Keratinocyte (primary cell): Measurements from ENCODE around the gene BFSP1. TPM values are rescaled to one million over a fixed set of nuclear protein-coding genes. Genes with fewer than 3 reads are reported as not detected.

Source experiments
- DNase-seq: peaks from one replicate; pipeline ENCODE4 v3.0.0-alpha.2; 2011; ENCODE audit warnings: low read depth, missing footprints, low spot score
- FAIRE-seq: peaks from 2 replicates; lab custom pipeline; 2011; peaks lifted over from hg19 to GRCh38; lab: Jason Lieb, UNC
- H2AFZ ChIP-seq: 2 replicates; pipeline ENCODE4 v1.6.0; 2012; ENCODE audit warnings: low read length, control low read depth, inconsistent platforms; ENCODE audit not compliant: control insufficient read depth
- H3K27ac ChIP-seq: 2 replicates; pipeline ENCODE4 v1.5.1; 2011; ENCODE audit warnings: low read length; ENCODE audit not compliant: control insufficient read depth, insufficient read depth
- H3K27me3 ChIP-seq: 3 replicates; pipeline ENCODE4 v1.6.0; 2011; ENCODE audit warnings: low read length; ENCODE audit not compliant: control insufficient read depth, insufficient read depth; ENCODE audit errors: extremely low read depth
- H3K36me3 ChIP-seq, 2 experiments: 2 replicates in 1 of 2; 3 replicates in 1 of 2; pipeline ENCODE4 v1.5.1; 2011; ENCODE audit warnings: low read length in 2 of 2, mild to moderate bottlenecking in 1 of 2; ENCODE audit not compliant: control insufficient read depth in 2 of 2, insufficient read depth in 2 of 2; ENCODE audit errors: extremely low read depth in 1 of 2
- H3K4me1 ChIP-seq: 3 replicates; pipeline ENCODE4 v1.5.1; 2011; ENCODE audit warnings: low read length; ENCODE audit not compliant: control insufficient read depth, insufficient read depth; ENCODE audit errors: extremely low read depth
- H3K4me2 ChIP-seq: 3 replicates; pipeline ENCODE4 v1.6.0; 2011; ENCODE audit warnings: low read depth, low read length; ENCODE audit not compliant: control insufficient read depth, insufficient read depth; ENCODE audit errors: extremely low read depth
- H3K4me3 ChIP-seq, 3 experiments: fragments of 200-600 bp in 1 of 3; sonication (generic) in 1 of 3; 2 replicates in 2 of 3; 3 replicates in 1 of 3; pipeline ENCODE4 v1.5.1; 2011 to 2016; ENCODE audit warnings: low read length in 3 of 3, mild to moderate bottlenecking in 3 of 3, control low read depth in 2 of 3, inconsistent platforms in 1 of 3, low read depth in 1 of 3, mixed read lengths in 1 of 3, mixed run types in 1 of 3, moderate library complexity in 1 of 3; ENCODE audit not compliant: control insufficient read depth in 2 of 3, insufficient read depth in 2 of 3; ENCODE audit errors: extremely low read depth in 1 of 3
- H3K79me2 ChIP-seq: 2 replicates; pipeline ENCODE4 v1.6.0; 2012; ENCODE audit warnings: low read length; ENCODE audit not compliant: control insufficient read depth, insufficient read depth
- H3K9ac ChIP-seq: 3 replicates; pipeline ENCODE4 v1.6.0; 2011; ENCODE audit warnings: low read length; ENCODE audit not compliant: control insufficient read depth, insufficient read depth; ENCODE audit errors: extremely low read depth
- H3K9me1 ChIP-seq: 3 replicates; pipeline ENCODE4 v1.6.0; 2011; ENCODE audit warnings: low read length; ENCODE audit not compliant: control insufficient read depth, insufficient read depth; ENCODE audit errors: extremely low read depth
- H3K9me3 ChIP-seq: 2 replicates; pipeline ENCODE4 v1.5.1; 2012; ENCODE audit warnings: low read depth, low read length; ENCODE audit not compliant: control insufficient read depth
- H4K20me1 ChIP-seq: 3 replicates; pipeline ENCODE4 v1.6.0; 2011; ENCODE audit warnings: low read length; ENCODE audit not compliant: control insufficient read depth, insufficient read depth; ENCODE audit errors: extremely low read depth
- CTCF ChIP-seq, 3 experiments: IDR thresholded peaks in 1 of 3; conservative IDR thresholded peaks in 1 of 3; optimal IDR thresholded peaks in 1 of 3; 2 replicates in 2 of 3; 3 replicates in 1 of 3; pipeline versions ENCODE3 to v1.5.1; 2011; ENCODE audit warnings: low read length in 3 of 3, mild to moderate bottlenecking in 3 of 3, moderate library complexity in 2 of 3, control low read depth in 1 of 3, inconsistent platforms in 1 of 3; ENCODE audit not compliant: insufficient read depth in 2 of 3; ENCODE audit errors: extremely low read depth in 1 of 3
- EZH2 ChIP-seq: IDR thresholded peaks from one replicate; pipeline ENCODE4 v1.6.1; 2012; ENCODE audit warnings: inconsistent platforms, mild to moderate bottlenecking, low read length, moderate library complexity
- dilution Hi-C: fragments of 300-500 bp; cut with MboI; formaldehyde crosslinking; loops from one replicate; pipeline ENCODE4 v1.7.0; 2020; ENCODE audit warnings: low sequenced_read_pairs; ENCODE audit not compliant: extremely low pct_ligation_motif_present
- polyA plus RNA-seq, 5 experiments: library from polyadenylated mRNA; depleted of rRNA in 3 of 5; stranded (reverse) in 3 of 5; stranded (forward) in 1 of 5; unstranded in 1 of 5; fragments of >200 nt; gene quantifications; 1 replicate in 1 of 5; 2 replicates in 3 of 5; 3 replicates in 1 of 5; pipeline versions ENCODE4 v1.2.1 to v1.2.3, GENCODE V29; 2011 to 2012; ENCODE audit warnings: missing spikeins in 2 of 5, low read depth in 1 of 5, low replicate concordance in 1 of 5

The BFSP1 gene
- polyA plus RNA-seq, 1 donor (not counting 4 experiments of a cell fraction or from before 2014, with no cell fraction given): 2.2 TPM

- Histone ChIP-seq H3K9me3 (no peaks in the 10 kb centered on the region), H3K9ac (no peak overlapping the region), H2AFZ (no peak overlapping the region), H3K4me3 (no peak overlapping the region), H3K27me3 (no peaks in the 10 kb centered on the region), H3K27ac (no peak overlapping the region), H3K79me2 (no peaks in the 10 kb centered on the region), H3K4me2 (no peak overlapping the region), H3K9me1 (no peaks in the 10 kb centered on the region), H3K4me1 (no peaks in the 10 kb centered on the region), H3K36me3 (no peaks in the 10 kb centered on the region), H4K20me1 (no peaks in the 10 kb centered on the region)
- dilution Hi-C loops: no loop called here
- TF ChIP-seq CTCF (optimal IDR thresholded peaks at IDR 0.05 in 1 of 3, IDR thresholded peaks at IDR 0.05 in 1 of 3, conservative IDR thresholded peaks at IDR 0.05 in 1 of 3; ENCODE audit: extremely low read depth in 1 of 3, insufficient read depth in 2 of 3, low read length in 3 of 3): no peak
- TF ChIP-seq EZH2: no peak
- no peak for DNase-seq
- no peak for FAIRE-seq
These were observed 67.5 kb downstream of the BFSP1 start for GRCh38 chr20:17463711-17464110.

DNA sequence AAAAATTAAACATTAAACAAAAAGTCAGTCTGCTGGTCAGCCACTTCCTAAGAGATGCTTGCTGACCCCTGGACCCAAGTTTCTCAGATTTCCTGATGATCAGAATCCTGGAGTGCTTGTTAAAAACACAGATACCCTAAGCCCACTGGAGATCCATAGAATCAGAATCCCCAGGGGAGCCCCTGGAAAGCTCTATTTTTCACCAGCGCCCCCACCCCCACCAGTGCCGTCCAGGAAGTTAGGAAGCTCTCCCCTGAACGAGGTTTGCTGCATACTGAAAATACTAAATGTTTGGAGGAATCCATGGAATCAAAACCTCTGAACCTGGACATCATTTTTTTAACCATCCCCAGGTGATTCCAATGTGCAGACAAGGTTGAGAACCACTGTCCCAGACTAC, 69.2 kb downstream of the BFSP1 start:
- no peak overlapping the region for H3K4me3 ChIP-seq
- DNase-seq (no peak), FAIRE-seq (no peak)
- H3K4me1 ChIP-seq: no peaks in the 10 kb centered on the region
- H3K9ac ChIP-seq: no peak overlapping the region
- H3K79me2 ChIP-seq: no peaks in the 10 kb centered on the region
- no peaks in the 10 kb centered on the region for H4K20me1 ChIP-seq
- no peak overlapping the region for H3K4me2 ChIP-seq
- TF ChIP-seq EZH2: no peak
- TF ChIP-seq CTCF (optimal IDR thresholded peaks at IDR 0.05 in 1 of 3, IDR thresholded peaks at IDR 0.05 in 1 of 3, conservative IDR thresholded peaks at IDR 0.05 in 1 of 3; ENCODE audit: extremely low read depth in 1 of 3, insufficient read depth in 2 of 3, low read length in 3 of 3): no peak
- no peaks in the 10 kb centered on the region for H3K36me3 ChIP-seq
- H3K9me1 ChIP-seq: no peaks in the 10 kb centered on the region
- no peaks in the 10 kb centered on the region for H3K9me3 ChIP-seq
- dilution Hi-C loops: no loop called here
- no peak overlapping the region for H3K27ac ChIP-seq
- no peak overlapping the region for H2AFZ ChIP-seq
- H3K27me3 ChIP-seq: no peaks in the 10 kb centered on the region
